Osteocyte (in vitro differentiated cells): ENCODE measurements around the gene AARS2. TPM values are rescaled to one million over a fixed set of nuclear protein-coding genes. Genes with fewer than 3 reads are reported as not detected.
A peak's percentile ranks its signal among the peaks of the same experiment; 100 is the strongest.

ENCODE experiments used
- DNase-seq: peaks from one replicate; pipeline ENCODE4 v3.0.0; 2021; ENCODE audit warnings: mixed read lengths; ENCODE audit not compliant: unreplicated experiment; ENCODE audit errors: extremely low spot score
- H3K27ac Mint-ChIP-seq: one replicate; pipeline ENCODE4 v1.8.0; 2021; ENCODE audit warnings: mild to moderate bottlenecking, mixed read lengths; ENCODE audit not compliant: unreplicated experiment
- H3K27me3 Mint-ChIP-seq: one replicate; pipeline ENCODE4 v1.8.0; 2021; ENCODE audit warnings: mixed read lengths; ENCODE audit not compliant: unreplicated experiment
- H3K36me3 Mint-ChIP-seq: one replicate; pipeline ENCODE4 v1.8.0; 2021; ENCODE audit warnings: mixed read lengths; ENCODE audit not compliant: unreplicated experiment
- H3K4me1 Mint-ChIP-seq: one replicate; pipeline ENCODE4 v1.8.0; 2021; ENCODE audit warnings: mixed read lengths; ENCODE audit not compliant: unreplicated experiment
- H3K4me3 Mint-ChIP-seq: one replicate; pipeline ENCODE4 v1.8.0; 2021; ENCODE audit warnings: mild to moderate bottlenecking, moderate library complexity, mixed read lengths; ENCODE audit not compliant: unreplicated experiment
- H3K9me3 Mint-ChIP-seq: one replicate; pipeline ENCODE4 v1.8.0; 2021; ENCODE audit warnings: mixed read lengths; ENCODE audit not compliant: unreplicated experiment
- CTCF ChIP-seq: fragments of 200-600 bp; sonication (generic); IDR thresholded peaks from 2 replicates; pipeline ENCODE4 v1.5.0; 2021; ENCODE audit warnings: antibody characterized with exemption, mild to moderate bottlenecking, moderate library complexity
- total RNA-seq: library from RNA; stranded (reverse); gene quantifications from 2 replicates; pipeline ENCODE4 v1.2.1, GENCODE V29; 2021

The AARS2 gene
- total RNA-seq, 1 donor from 2014 or later = 13.2 TPM

- peaks cover 18% of the 10 kb centered on the region for H3K27me3 Mint-ChIP-seq
- TF ChIP-seq CTCF = no peak
- peak overlapping the region; percentile 90 for H3K4me3 Mint-ChIP-seq
- no peak for DNase-seq
- peaks cover 30% of the 10 kb centered on the region for H3K4me1 Mint-ChIP-seq
- H3K36me3 Mint-ChIP-seq = peaks cover 3% of the 10 kb centered on the region
- peak overlapping the region; percentile 51 for H3K27ac Mint-ChIP-seq
- H3K9me3 Mint-ChIP-seq = no peaks in the 10 kb centered on the region
Measured at GRCh38 chr6:44265722-44266233, 47.4 kb downstream of the AARS2 start.

- H3K4me1 Mint-ChIP-seq = peaks cover 30% of the 10 kb centered on the region
- TF ChIP-seq CTCF = peak; percentile 52
- H3K9me3 Mint-ChIP-seq = no peaks in the 10 kb centered on the region
- H3K36me3 Mint-ChIP-seq = peaks cover 3% of the 10 kb centered on the region
- peak; percentile 98 for DNase-seq
- peaks cover 18% of the 10 kb centered on the region for H3K27me3 Mint-ChIP-seq
- peak within 1 kb of the TSS; percentile 90 for H3K4me3 Mint-ChIP-seq
- H3K27ac Mint-ChIP-seq = peak within 1 kb of the TSS; percentile 79
Measured at GRCh38 chr6:44265007-44265721, 48.0 kb downstream of the AARS2 start, which contains the start of gene NFKBIE. TSS of gene NFKBIE (minus strand) at chr6:44265551. CDS start at chr6:44265346, 205 bp downstream.

GRCh38 chr6:44264154-44265006 lies 48.8 kb downstream of the AARS2 start:
- Mint-ChIP-seq H3K36me3 (peaks cover 7% of the 10 kb centered on the region), H3K4me1 (peaks cover 26% of the 10 kb centered on the region), H3K4me3 (peak overlapping the region; percentile 90), H3K9me3 (no peaks in the 10 kb centered on the region), H3K27ac (peak overlapping the region; percentile 79), H3K27me3 (peaks cover 10% of the 10 kb centered on the region)
- DNase-seq = no peak
- no peak for TF ChIP-seq CTCF

GRCh38 chr6:44263354-44264100 lies 49.6 kb downstream of the AARS2 start:
- Mint-ChIP-seq H3K36me3 (peaks cover 12% of the 10 kb centered on the region), H3K27me3 (peaks cover 2% of the 10 kb centered on the region), H3K9me3 (no peaks in the 10 kb centered on the region), H3K4me3 (peak overlapping the region; percentile 90), H3K27ac (peak overlapping the region; percentile 79), H3K4me1 (peaks cover 28% of the 10 kb centered on the region)
- TF ChIP-seq CTCF = no peak
- no peak for DNase-seq
